Measurements from ENCODE around the gene OTOGL. TPM values are rescaled to one million over a fixed set of nuclear protein-coding genes. Genes with fewer than 3 reads are reported as not detected.

Gene OTOGL
- total and polyA plus RNA-seq, 2 donors from 2014 or later: 0.47 to 0.80 TPM

- peak; percentile 53 for TF ChIP-seq CTCF (IDR thresholded peaks at IDR 0.05; ENCODE audit: borderline replicate concordance, extremely low read depth, insufficient read depth)
- H3K9ac ChIP-seq (ENCODE audit: low read length in 3 of 3): no peak overlapping the region
- DNase-seq (peak in 2 of 5 donors; percentile 54 to 69), FAIRE-seq (peak; percentile 65)
- intact Hi-C loops (cut with DNase I): no loop called here
- H3K4me1 ChIP-seq (ENCODE audit: control insufficient read depth in 2 of 3, insufficient read depth in 2 of 3, low read depth in 1 of 3, low read length in 3 of 3): no peaks in the 10 kb centered on the region
- peaks cover 0 to under 1% (median 0%) of the 10 kb centered on the region in 3 donors for H3K36me3 ChIP-seq (ENCODE audit: control insufficient read depth in 2 of 3, insufficient read depth in 3 of 3, low read length in 3 of 3)
- no peaks in the 10 kb centered on the region for H3K27me3 ChIP-seq (ENCODE audit: control insufficient read depth, insufficient read depth, low read length)
- no peaks in the 10 kb centered on the region for H3K9me3 ChIP-seq (ENCODE audit: control insufficient read depth in 2 of 3, insufficient read depth in 1 of 3, low read length in 3 of 3)
- H3K4me3 ChIP-seq (ENCODE audit: low read length in 3 of 3): no peak overlapping the region
- H3K27ac ChIP-seq (ENCODE audit: low read depth in 2 of 2, low read length in 2 of 2): no peak overlapping the region
These were observed 170.6 kb downstream of the OTOGL start for GRCh38 chr12:80269803-80270552.

- no peak for TF ChIP-seq CTCF (IDR thresholded peaks at IDR 0.05; ENCODE audit: borderline replicate concordance, extremely low read depth, insufficient read depth)
- no peak for FAIRE-seq
- intact Hi-C loops (cut with DNase I): no loop called here
These were observed 172.4 kb downstream of the OTOGL start for GRCh38 chr12:80271780-80272179.

DNA sequence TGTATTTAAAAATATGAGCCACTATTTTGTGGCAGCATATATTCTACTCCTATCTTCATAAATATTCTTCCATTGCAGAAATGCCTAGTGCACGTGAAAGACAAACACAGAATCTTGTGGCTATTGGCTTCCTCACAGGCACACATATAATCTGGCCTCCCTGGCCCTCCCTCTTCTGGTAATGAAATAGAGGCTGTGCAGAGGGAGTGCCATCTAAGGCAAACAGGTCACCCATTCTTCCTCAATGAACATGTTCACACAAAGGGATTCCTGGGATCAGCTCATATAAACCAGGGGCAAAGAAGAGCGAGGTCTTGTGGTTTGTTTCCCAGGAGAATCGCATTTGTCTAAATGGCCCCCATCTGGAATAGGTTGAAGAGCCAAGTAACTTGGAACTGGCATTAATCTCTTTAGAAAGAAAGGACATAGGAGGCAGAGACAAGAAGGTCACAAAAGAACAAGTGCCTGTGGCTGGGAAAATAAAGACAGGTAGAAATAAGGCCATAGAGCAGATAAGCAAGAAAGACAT lies 173.1 kb downstream of the OTOGL start:
- H3K9ac ChIP-seq (ENCODE audit: low read length in 3 of 3): no peak overlapping the region
- no peaks in the 10 kb centered on the region for H3K4me1 ChIP-seq (ENCODE audit: control insufficient read depth in 2 of 3, insufficient read depth in 2 of 3, low read depth in 1 of 3, low read length in 3 of 3)
- DNase-seq (no peak), FAIRE-seq (no peak)
- H3K27me3 ChIP-seq (ENCODE audit: control insufficient read depth, insufficient read depth, low read length): no peaks in the 10 kb centered on the region
- intact Hi-C loops (cut with DNase I): no loop called here
- no peaks in the 10 kb centered on the region for H3K9me3 ChIP-seq (ENCODE audit: control insufficient read depth in 2 of 3, insufficient read depth in 1 of 3, low read length in 3 of 3)
- H3K27ac ChIP-seq (ENCODE audit: low read depth in 2 of 2, low read length in 2 of 2): no peak overlapping the region
- H3K36me3 ChIP-seq (ENCODE audit: control insufficient read depth in 2 of 3, insufficient read depth in 3 of 3, low read length in 3 of 3): no peaks in the 10 kb centered on the region
- no peak overlapping the region for H3K4me3 ChIP-seq (ENCODE audit: low read length in 3 of 3)
- TF ChIP-seq CTCF (IDR thresholded peaks at IDR 0.05; ENCODE audit: borderline replicate concordance, extremely low read depth, insufficient read depth): no peak

More at GRCh38 chr12:80271780-80272179, 172.4 kb downstream of the OTOGL start:
- Histone ChIP-seq H3K36me3 (ENCODE audit: control insufficient read depth in 2 of 3, insufficient read depth in 3 of 3, low read length in 3 of 3) (no peaks in the 10 kb centered on the region), H3K9me3 (ENCODE audit: control insufficient read depth in 2 of 3, insufficient read depth in 1 of 3, low read length in 3 of 3) (no peaks in the 10 kb centered on the region), H3K27ac (ENCODE audit: low read depth in 2 of 2, low read length in 2 of 2) (no peak overlapping the region), H3K4me1 (ENCODE audit: control insufficient read depth in 2 of 3, insufficient read depth in 2 of 3, low read depth in 1 of 3, low read length in 3 of 3) (no peaks in the 10 kb centered on the region), H3K4me3 (ENCODE audit: low read length in 3 of 3) (no peak overlapping the region), H3K9ac (ENCODE audit: low read length in 3 of 3) (no peak overlapping the region), H3K27me3 (ENCODE audit: control insufficient read depth, insufficient read depth, low read length) (no peaks in the 10 kb centered on the region)
- no peak for DNase-seq

All from kidney (tissue), 14 donors.